Transverse colon (tissue), 4 donors: Measurements from ENCODE around the gene MBNL2. TPM values are rescaled to one million over a fixed set of nuclear protein-coding genes. Genes with fewer than 3 reads are reported as not detected.

Experiments
- DNase-seq: peaks from one replicate; pipeline ENCODE4 v3.0.0-alpha.2; 2019
- H3K27ac ChIP-seq, 4 donors: fragments of 200-600 bp; sonication (generic); 2 replicates each; pipeline ENCODE4 v1.5.1; 2016 to 2018; ENCODE audit warnings: inconsistent platforms in 4 of 4
- H3K27me3 ChIP-seq: fragments of 200-600 bp; sonication (generic); 2 replicates; pipeline ENCODE4 v1.5.1; 2017; ENCODE audit warnings: inconsistent platforms
- H3K36me3 ChIP-seq, 4 donors: fragments of 200-600 bp; sonication (generic); 2 replicates each; pipeline ENCODE4 v1.5.1; 2017 to 2019; ENCODE audit warnings: inconsistent platforms in 4 of 4
- H3K4me1 ChIP-seq, 4 donors: fragments of 200-600 bp; sonication (generic); 2 replicates each; pipeline ENCODE4 v1.5.1; 2017 to 2020; ENCODE audit warnings: inconsistent platforms in 4 of 4
- H3K4me3 ChIP-seq, 4 donors: fragments of 200-600 bp; sonication (generic); 1 replicate in 1 of 4; 2 replicates in 3 of 4; pipeline versions ENCODE4 v1.5.1 to v1.6.1; 2017 to 2019; ENCODE audit warnings: inconsistent platforms in 4 of 4
- H3K9me3 ChIP-seq, 2 donors: fragments of 200-600 bp; sonication (generic); 2 replicates each; pipeline ENCODE4 v1.5.1; 2017 to 2019; ENCODE audit warnings: inconsistent platforms in 2 of 2
- CTCF ChIP-seq, 5 experiments: fragments of 200-600 bp in 3 of 5; fragments of 450-650 bp in 2 of 5; sonication (generic) in 3 of 5; IDR thresholded peaks; 1 replicate in 2 of 5; 2 replicates in 3 of 5; pipeline ENCODE4 v1.5.1; 2016 to 2017; ENCODE audit warnings: antibody characterized with exemption in 5 of 5, inconsistent platforms in 3 of 5, mild to moderate bottlenecking in 2 of 5, moderate library complexity in 1 of 5
- EP300 ChIP-seq: sonication (generic); formaldehyde crosslinking; IDR thresholded peaks from one replicate; pipeline ENCODE4 v1.6.1; 2017; ENCODE audit warnings: antibody characterized with exemption, low read depth
- POLR2A ChIP-seq: fragments of 450-650 bp; IDR thresholded peaks from one replicate; pipeline ENCODE4 v1.6.1; 2016; ENCODE audit warnings: antibody characterized with exemption, mild to moderate bottlenecking, moderate library complexity
- POLR2AphosphoS5 ChIP-seq, 3 donors: sonication (generic); formaldehyde crosslinking; IDR thresholded peaks; one replicate each; pipeline ENCODE4 v1.6.1; 2016; ENCODE audit warnings: antibody characterized with exemption in 3 of 3
- WGBS, 2 donors: methylation state at CpG; one replicate each; pipeline ENCODE4 v1.1.5; 2018; ENCODE audit warnings: low coverage in 1 of 2; 5-methylcytosine and 5-hydroxymethylcytosine counted together
- in situ Hi-C, 4 donors: fragments of 200-750 bp; cut with MboI; loops; one replicate each; pipeline versions ENCODE4 v1.15.0 to v1.15.1; 2017; ENCODE audit warnings: low sequenced_read_pairs in 3 of 4, low pct_ligation_motif_present in 1 of 4, low pct_unique_long_range_greater_than_20kb in 1 of 4
- intact Hi-C: fragments of 100-400 bp; cut with DNase I; formaldehyde crosslinking; loops from one replicate; pipeline ENCODE4 v1.15.1; 2023; ENCODE audit warnings: low total_unique reads
- total RNA-seq, 4 donors: library from RNA; depleted of rRNA; stranded (reverse); fragments of >200 nt; gene quantifications; one replicate each; pipeline ENCODE4 v1.1.0, GENCODE V29; 2016

The MBNL2 gene
- total RNA-seq, 4 donors from 2014 or later: 26.9 to 53.7 (median 46.1) TPM

GRCh38 chr13:97300871-97301270 is 78.7 kb downstream of the MBNL2 start:
- H3K9me3 ChIP-seq: no peaks in the 10 kb centered on the region
- intact Hi-C loops: no loop called here
- in situ Hi-C loops: no loop called here
- no peak for DNase-seq
- no peaks in the 10 kb centered on the region for H3K27me3 ChIP-seq
- 76 to 81% methylated on average over 3 of the region's 3 CpGs for WGBS, 2 donors
- peaks cover 13 to 32% (median 21%) of the 10 kb centered on the region in 4 donors for H3K4me1 ChIP-seq
- TF ChIP-seq EP300: no peak
- no peak overlapping the region for H3K27ac ChIP-seq
- no peaks in the 10 kb centered on the region for H3K36me3 ChIP-seq
- no peak overlapping the region for H3K4me3 ChIP-seq

GRCh38 chr13:97301382-97302095 is 79.4 kb downstream of the MBNL2 start:
- Histone ChIP-seq H3K4me1 (peaks cover 9 to 30% (median 15%) of the 10 kb centered on the region in 4 donors), H3K4me3 (no peak overlapping the region), H3K27me3 (no peaks in the 10 kb centered on the region), H3K36me3 (no peaks in the 10 kb centered on the region), H3K9me3 (no peaks in the 10 kb centered on the region), H3K27ac (peak overlapping the region in 1 of 4 donors; percentile 20)
- WGBS, 2 donors: 84% methylated on average over 8 of the region's 8 CpGs; no CpG with 5 or more reads in 1 of the 2 donors
- DNase-seq: no peak
- intact Hi-C loops: no loop called here
- TF ChIP-seq POLR2AphosphoS5 (IDR thresholded peaks at IDR 0.05) (no peak), CTCF (IDR thresholded peaks at IDR 0.05) (no peak), EP300 (no peak), POLR2A (no peak)
- in situ Hi-C loops: no loop called here

GRCh38 chr13:97302611-97303010 is 80.5 kb downstream of the MBNL2 start:
- Histone ChIP-seq H3K4me3 (no peak overlapping the region), H3K4me1 (peaks cover 9 to 37% (median 15%) of the 10 kb centered on the region in 4 donors), H3K27me3 (no peaks in the 10 kb centered on the region), H3K9me3 (no peaks in the 10 kb centered on the region), H3K27ac (peak overlapping the region in 1 of 4 donors; percentile 20), H3K36me3 (no peaks in the 10 kb centered on the region)
- intact Hi-C loops: no loop called here
- no peak for DNase-seq
- TF ChIP-seq POLR2AphosphoS5 (IDR thresholded peaks at IDR 0.05): no peak
- TF ChIP-seq EP300: no peak
- no peak for TF ChIP-seq POLR2A
- no peak for TF ChIP-seq CTCF (IDR thresholded peaks at IDR 0.05)
- WGBS, 2 donors: 52 to 62% methylated on average over 3 of the region's 3 CpGs
- in situ Hi-C loops: no loop called here

- H3K4me3 ChIP-seq: no peak overlapping the region
- H3K27ac ChIP-seq: peak overlapping the region in 1 of 4 donors; percentile 47
- 88 to 92% methylated on average over 1 of the region's 1 CpG for WGBS, 2 donors
- no peak for DNase-seq
- no peaks in the 10 kb centered on the region for H3K36me3 ChIP-seq
- TF ChIP-seq POLR2A (no peak), POLR2AphosphoS5 (IDR thresholded peaks at IDR 0.05) (no peak), CTCF (IDR thresholded peaks at IDR 0.05) (no peak), EP300 (no peak)
- intact Hi-C loops: no loop called here
- in situ Hi-C loops: no loop called here
- H3K27me3 ChIP-seq: no peaks in the 10 kb centered on the region
- H3K9me3 ChIP-seq: no peaks in the 10 kb centered on the region
- H3K4me1 ChIP-seq: peaks cover 4 to 40% (median 13%) of the 10 kb centered on the region in 4 donors
Observed at GRCh38 chr13:97306106-97306505, 84.0 kb downstream of the MBNL2 start.
